NCI-H2081 treated with DMSO at 0.1 percent for 48 hours (cell line): ENCODE results near the gene RHOA.

Source experiments
- DNase-seq: peaks from one replicate; lab custom pipeline; 2025; lab: John Stamatoyannopoulos, UW

Gene RHOA

GRCh38 chr3:49411968-49412631, at the start of gene RHOA, which contains the start of gene TCTA:
RHOA (minus strand) TSS chr3:49411976; CDS start chr3:49375589, 36,387 bp downstream.
TCTA (plus strand) TSS chr3:49412423; CDS start chr3:49412427, 4 bp downstream.
- DNase-seq: peak; percentile 96

DNA sequence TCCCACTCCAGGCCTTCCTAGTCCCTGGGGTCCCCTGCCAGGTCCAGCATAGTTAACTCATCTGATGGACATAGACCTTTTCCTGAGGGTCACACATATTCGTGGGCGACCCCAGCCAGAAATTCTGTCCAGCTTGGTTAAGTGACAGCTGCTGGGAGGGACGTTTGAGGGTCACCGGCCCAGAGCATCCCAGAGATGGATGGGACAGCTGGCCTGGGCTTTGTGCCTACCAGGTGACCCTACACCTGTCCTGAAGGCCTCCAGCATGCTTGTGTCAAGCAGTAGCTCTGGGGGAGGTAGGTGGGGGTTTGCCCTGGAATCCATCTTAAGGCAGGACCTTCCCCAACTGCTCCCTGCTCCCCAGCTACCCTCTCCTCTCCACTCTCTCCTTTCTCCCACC, 49.2 kb upstream of the RHOA start:
- no peak for DNase-seq

DNA sequence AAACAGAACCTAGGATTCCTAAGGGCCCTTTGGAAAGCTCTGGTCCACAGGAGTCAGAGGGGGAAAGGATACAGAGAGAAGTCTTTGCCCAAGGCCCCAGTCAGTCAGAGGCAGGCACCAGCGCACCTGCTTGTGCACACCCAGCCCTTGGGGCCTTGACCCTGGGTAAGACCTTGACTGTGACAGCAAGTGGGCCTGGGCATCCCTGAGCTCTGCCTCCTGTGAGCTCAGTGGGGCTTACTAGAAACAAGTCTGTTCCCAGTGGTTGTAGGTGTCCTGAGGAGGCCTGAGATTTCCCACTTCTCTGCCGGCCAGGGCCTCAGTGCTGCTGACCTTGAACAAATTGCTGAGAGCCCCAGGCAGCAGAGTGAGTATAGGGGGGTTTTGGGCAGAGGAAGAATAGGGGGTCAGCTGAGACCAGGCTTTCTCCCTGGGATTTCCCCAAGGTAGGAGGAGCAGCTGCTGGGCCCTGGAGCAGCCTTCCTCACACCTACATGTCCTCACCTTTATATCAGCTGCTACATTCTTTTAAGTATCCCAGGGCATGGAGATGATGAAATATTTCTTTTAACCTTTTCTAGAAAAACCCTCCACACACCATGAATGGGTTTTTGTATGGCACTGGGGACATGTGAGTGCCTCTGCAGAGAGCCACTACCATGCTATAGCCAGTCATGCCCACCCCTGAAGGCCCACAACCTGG, 48.6 kb upstream of the RHOA start:
- no peak for DNase-seq

GRCh38 chr3:49456466-49456865, 44.7 kb upstream of the RHOA start:
- no peak for DNase-seq

DNA sequence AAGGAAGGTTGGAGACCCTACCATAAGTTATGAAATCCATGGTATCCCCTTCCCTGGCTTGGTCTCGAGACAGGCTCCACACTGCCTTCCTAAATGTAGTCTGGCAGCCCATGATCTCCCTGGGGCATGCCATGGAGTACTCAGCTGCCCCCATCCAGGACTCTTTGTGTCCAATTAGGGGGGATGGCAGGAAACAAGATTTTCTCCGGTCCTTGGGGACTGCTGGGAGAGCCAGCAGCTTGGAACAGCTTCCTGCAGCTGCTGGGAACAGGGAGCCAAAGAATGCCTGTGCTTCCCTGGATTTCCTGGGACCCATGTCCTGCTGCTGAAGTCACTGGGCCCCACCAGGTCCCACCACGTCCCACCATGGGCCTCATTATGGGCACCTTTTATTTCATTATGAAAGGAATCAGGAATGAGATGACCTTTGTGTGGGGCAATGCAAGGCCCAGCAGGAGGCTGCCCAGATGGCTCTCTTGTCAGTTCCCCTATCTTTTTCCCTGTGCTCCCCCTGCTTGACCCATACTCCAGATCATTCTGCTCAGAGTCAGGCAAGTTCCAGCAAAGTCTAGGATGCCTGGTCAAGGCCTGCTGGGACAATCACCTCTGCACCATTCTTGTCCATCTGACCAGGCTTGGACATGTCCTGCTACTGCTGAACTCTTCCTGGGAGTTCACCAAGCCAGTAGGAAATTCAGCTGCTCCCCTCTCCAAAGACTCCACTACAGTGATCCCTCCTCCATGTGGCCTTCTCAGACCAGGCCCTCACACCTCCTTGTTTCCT, 43.3 kb upstream of the RHOA start:
- DNase-seq: no peak

DNA sequence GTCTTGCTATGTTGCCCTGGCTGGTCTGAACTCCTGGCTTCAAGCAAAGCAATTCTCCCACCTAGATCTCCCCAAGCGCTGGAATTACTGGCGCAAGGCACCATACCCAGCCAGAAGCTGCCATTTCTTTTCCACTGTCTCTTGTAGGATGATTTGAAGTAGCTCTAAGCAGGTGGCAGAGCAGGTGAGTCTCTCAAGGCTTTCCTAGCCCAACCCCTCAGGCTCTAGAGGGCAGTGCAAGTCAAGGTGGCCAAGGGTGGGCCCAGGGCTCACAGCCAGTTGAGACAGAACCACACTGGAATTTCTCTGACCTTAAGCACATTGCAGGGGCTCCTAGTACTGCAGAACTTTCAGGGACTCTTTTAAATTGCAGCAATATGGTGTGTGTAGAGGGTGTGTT, 42.7 kb upstream of the RHOA start:
- no peak for DNase-seq

- no peak for DNase-seq
Measured at GRCh38 chr3:49453621-49454020, 41.8 kb upstream of the RHOA start.

GRCh38 chr3:49445391-49445790, 33.6 kb upstream of the RHOA start:
- DNase-seq: no peak

DNA sequence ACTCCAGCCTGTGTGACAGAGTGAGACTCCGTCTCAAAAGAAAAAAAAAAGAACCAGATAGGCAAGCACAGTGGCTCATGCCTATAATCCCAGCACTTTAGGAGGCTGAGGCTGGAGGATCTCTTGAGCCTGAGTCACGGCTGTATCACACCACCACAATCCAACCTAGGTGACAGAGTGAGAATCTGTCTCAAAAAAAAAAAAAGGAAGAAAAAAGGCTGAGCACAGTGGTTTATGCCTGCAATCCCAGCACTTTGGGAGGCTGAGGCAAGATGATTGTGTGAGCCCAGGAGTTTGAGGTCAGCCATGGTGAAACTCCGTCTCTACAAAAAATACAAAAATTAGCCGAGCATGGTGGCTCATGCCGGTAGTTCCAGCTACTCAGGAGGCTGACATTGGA, 23.0 kb upstream of the RHOA start:
- no peak for DNase-seq

DNA sequence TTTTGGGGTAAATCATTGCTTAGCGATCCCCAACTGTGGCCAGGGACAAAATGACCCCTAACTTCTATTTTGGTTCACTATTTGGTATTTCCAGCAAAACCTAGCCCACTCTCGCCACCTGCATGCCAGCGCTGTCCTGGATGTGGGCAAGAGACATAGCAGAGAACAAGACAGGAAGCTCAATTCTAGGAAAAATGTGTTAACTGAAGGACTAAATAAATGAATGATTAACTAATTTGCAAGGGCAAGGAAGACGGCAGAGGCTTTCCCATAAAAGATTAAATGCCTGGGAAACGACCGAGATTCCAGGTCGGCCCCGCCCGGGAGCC, 16.9 kb upstream of the RHOA start:
- DNase-seq: no peak

DNA sequence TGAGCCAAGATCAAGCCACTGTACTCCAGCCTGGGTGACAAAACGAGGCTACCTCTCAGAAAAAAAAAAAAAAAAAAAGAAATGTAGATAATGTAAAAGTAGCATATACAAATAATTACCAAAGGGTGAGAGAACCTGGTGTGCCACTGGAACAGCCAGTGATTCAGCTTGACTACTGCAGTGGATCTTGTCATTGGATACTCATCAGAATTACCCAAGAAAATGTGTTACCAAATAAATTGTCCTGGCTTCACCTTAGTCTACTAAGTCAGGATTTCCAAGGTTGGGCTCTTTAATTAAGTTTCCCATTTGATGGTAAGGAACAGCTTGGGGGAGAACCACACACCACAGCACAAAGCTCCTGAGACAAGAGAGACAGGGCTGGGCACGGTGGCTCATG, 15.8 kb upstream of the RHOA start:
- no peak for DNase-seq

GRCh38 chr3:49424816-49425215, 13.0 kb upstream of the RHOA start:
- DNase-seq: no peak

- DNase-seq: no peak
Measured at GRCh38 chr3:49422379-49423248, 10.8 kb upstream of the RHOA start, which contains the start of gene AMT. AMT (minus strand) TSS chr3:49422473; CDS start chr3:49422450, 23 bp downstream.

DNA sequence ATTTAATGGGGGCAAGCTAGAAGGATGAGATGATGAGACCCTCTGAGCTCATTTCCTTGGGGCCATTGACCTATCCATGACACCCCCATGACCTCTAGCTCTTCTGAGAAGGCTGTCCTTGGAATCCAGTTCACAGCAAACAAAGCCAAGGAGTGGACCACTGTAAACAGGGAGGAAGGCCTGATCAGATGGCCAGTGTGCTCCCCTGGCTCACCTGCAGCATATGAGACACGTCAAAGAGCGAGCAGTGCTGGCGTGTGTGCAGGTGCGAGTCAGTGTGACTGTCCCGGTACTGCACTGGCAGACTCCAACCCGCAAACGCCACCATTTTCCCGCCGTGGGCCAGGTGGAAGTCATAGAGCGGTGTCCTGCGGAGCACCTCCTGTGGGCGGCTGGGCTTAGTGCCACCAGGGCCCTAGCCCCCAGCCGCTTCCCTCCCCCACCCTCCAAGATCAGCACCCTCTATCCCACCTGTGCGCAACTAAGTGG, 10.2 kb upstream of the RHOA start:
- no peak for DNase-seq

DNA sequence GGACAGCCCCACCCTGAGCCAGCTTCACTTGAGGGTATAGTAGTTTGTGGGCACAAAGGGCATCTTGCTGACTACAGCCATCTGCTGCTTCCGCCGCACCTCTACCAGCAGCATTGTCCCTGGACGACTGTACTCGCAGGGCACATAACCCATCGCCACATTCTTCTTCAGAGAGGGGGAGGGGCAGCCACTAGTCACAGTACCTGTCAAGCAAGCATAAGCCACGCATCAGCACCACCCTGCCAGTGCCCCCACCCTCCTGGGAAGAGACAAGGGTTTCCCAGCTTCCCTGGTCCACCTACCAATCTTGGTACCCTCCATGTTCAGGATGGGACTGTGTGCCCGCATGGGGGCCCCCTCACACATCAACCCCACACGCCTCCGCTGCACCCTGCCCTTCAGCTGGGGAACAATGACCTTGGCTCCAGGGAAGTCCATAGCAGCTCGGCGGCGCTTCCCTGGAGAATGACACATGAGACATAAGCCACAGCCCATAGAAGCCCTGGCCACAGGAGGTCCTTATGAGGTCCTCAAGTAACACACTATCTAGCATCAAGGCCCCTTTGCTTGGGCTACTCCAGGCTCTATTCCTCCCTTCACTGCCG, 5.8 kb upstream of the RHOA start:
- DNase-seq: no peak

DNA sequence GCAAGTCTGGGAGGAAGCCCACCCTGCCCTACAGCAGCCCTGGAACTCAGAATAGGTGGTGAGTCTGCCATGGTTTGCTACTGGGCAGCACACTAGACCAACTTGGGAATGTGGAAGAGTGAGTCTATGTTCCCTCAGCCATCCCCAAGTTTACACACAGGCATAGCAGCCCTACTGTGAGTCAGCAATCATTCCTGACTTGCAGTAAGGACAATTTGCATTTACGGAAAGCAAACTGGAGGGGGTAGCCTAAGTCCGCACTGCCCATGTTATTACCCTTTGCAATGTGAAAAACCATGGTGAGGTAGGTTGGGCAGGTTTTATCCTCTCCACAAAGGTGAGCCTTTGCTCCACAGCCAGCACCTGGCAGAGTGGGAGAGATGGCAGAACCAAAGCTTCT, 5.1 kb upstream of the RHOA start:
- no peak for DNase-seq

DNA sequence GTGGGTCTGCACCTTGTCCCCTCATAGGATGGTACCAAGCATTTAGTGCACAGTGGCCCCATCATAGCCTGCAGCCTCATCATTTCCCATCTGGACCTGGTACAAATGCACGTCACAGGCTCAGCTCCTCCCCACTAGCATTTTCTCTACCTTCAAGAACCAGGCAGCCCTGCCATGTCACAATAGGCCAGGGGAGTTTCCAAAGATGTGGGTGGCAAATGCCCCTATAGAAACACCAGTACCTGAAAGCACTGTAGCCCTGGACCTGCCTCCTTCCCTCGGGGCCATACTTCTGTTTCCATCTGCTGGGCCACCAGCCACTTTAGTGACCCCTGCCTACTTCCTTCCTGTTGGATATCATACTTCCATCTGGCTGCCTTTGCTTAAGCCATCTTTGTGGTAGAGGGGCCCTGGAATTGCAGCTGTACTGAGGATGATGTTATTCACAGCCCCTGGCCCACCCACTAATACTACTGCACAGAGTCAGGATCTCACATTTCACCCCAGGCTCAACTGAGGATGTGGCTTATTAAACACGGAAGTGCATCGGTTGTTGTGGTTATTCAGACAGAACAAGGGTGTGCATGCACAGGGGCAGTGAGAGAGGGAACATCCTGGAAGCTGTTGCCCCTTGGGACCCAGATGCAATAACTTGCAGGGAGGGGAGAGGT, 4.3 kb upstream of the RHOA start:
- no peak for DNase-seq

DNA sequence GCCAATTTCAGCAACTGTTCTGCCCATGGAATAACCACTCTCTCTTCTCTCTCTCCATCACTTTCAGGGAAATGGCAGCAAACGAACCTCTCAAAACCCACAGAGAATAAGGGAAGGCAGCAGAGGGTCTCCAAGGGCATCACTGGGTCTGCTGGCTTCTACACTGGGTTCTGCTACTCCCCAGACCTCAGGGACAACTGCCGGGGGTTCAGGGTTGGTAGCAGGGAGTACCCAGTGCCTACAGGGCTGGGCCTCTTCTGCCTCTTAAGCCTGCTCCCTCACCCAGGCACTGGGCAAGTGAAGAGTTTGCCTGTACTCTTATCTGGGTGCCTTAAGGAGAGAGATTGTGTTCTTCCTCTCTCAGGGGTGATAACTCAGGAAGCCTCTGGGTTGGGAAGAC, 3.0 kb upstream of the RHOA start:
- DNase-seq: no peak

- no peak for DNase-seq
Measured at GRCh38 chr3:49413338-49413734, 1.6 kb upstream of the RHOA start.

DNA sequence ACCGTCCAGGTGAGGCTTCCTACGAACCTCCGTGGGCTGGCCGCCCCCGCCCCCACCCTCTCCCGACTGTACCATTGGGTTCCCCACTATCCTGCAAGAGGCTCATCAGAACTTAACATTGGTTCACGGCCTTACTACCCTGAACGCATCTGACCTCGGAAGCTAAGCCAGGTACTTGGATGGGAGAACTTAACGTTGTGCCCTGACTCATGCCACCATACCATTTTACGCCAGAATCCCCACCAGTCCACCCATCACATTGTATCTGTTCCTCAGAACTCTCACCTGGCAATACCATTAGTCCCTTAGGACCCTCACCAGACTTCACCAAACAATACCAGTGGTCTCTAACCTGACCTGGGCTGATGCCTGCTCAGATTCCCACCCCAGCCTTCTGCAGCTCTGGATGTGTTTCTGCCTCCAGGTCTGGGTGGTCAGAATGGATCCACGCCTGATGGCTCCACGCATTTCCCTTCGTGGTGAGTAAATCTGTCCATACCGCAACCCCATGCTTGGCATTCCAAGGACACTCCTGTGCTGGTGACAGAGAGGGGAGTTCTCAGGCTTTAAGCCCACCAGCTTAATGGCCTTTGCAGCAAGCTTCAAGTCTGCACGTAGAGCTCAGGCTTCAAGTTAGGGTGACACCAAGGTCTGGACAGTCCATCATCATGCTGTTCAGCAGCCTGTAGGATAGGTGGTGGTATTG, 1.0 kb upstream of the RHOA start:
- no peak for DNase-seq
